UCSD-AML1 (cell line): Measurements from ENCODE around the gene SESTD1.
A peak's percentile ranks its signal among the peaks of the same experiment; 100 is the strongest.
"Not testable (repeated sequence)": the region's sequence is repeated elsewhere in the genome, so short reads cannot be mapped to it uniquely, and the experiment has no call there.

ENCODE experiments used
- DNase-seq: peaks from one replicate; lab custom pipeline; 2025; ENCODE audit not compliant: unreplicated experiment; lab: John Stamatoyannopoulos, UW

Gene SESTD1

GRCh38 chr2:179107737-179108136 is 156.9 kb downstream of the SESTD1 start:
- no peak for DNase-seq

DNA sequence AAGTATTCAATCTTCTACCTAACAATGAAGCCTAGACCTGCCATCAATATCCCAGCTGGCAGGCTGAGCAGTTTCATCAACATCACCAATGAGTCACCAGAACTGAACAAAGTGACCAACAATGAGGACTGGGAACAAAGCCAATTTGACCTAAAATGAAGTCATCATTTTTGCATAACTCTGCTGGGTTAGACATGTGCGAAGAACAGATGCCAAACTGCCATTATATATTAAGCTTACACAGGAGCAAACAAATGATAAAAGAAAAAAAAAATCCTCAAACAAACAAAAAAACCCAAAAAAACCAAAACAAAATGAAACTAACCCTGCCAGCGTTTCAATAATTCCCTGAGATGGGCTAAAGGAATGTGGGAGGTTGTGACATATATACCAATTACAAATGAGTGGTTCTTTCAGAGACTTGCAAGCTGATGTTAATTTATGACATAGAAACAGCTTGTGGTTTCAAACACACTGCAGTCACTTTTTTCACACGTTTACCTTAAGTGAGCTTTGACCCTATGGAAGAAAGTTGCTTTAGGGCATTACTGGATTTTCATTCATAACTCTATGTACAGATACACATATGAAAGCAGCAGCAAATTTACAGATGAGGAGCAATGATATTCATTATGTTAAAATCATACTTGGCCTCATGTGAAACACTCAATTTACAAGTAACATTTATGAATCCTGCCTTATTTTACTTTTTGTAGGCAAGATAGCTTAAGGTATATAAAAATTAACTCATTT is 157.8 kb downstream of the SESTD1 start:
- no peak for DNase-seq

GRCh38 chr2:179106342-179106675 is 158.3 kb downstream of the SESTD1 start:
- no peak for DNase-seq

DNA sequence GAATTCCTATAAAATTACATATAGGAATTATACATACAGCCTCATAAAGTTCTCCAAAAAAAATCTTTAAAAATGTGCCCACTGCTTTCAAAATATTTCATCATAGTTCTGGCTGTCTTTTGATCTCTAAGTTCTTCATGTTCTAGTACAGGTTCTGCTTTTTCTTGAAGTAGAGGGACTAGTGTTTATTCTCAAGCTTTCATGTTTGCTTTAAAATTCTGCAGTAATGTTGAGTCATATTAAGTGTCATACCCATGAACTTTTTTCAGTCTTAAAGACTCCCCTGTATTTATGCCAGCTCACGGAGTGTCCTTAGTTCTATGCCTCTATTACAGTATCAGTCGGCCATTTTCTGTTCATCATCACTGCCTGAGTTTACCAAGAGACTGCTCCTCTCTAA is 159.9 kb downstream of the SESTD1 start:
- no peak for DNase-seq

DNA sequence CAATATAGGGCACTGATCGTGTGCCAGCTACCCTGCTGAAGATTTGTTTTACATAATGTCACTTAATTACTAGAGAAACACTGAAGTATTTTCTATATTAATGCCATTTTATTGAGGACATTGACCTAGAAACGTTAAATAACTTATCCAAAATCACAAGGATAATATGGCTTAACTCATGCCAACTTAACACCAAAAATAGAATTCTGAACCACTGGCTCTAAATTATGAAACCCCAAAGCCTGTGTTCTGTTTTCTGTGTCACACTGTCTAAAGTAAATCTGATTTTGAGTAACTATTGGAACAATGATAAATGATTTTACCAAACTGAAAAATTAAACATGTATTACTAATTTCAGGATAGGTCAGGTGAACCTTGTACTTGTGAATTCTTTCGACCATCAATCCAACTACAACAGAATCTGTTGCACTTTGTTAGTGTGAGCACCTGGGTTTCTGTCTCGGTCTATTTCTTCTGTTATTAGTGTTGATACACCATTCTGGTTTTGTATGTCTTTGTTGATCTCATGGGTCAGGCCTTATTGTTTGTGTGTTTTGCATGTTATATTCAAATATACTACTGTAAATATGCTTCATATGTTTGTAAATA is 166.4 kb downstream of the SESTD1 start:
- no peak for DNase-seq

- DNase-seq, result no peak
These were observed 167.5 kb downstream of the SESTD1 start for GRCh38 chr2:179097131-179097530.

DNA sequence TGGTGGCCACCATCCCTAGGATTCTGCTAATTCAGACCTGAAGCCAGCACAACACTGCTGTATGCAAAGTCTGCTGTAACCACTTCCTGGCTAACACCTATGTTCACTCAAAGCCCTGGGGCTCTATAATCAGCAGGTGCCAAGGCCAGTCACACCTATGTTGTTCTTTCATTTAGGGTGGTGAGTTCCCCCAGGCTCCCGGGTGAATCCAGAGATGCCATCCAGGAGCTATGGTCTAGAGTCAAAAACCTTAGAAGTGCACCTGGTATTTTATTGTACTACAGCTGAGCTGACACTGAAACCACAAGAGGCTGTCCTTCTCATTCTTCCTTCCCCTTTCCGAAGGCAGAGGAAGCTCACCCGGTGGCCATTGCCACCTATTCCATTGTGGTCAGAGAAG is 168.5 kb downstream of the SESTD1 start:
- peak; percentile 17 for DNase-seq

DNA sequence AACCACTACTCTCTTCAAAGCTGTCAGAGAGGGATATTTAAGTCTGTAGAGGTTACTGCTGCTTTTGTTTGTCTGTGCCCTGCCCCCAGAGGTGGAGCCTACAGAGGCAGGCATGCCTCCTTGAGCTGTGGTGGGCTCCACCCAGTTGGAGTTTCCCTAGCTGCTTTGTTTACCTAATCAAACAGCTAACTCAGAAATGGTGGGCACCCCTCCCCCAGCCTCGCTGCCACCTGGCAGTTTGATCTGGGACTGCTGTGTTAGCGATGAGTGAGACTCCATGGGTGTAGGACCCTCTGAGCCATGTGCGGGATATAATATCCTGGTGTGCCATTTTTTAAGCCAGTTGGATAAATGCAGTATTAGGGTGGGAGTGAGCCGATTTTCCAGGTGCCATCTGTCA is 171.7 kb downstream of the SESTD1 start:
- DNase-seq, result not testable (repeated sequence)

GRCh38 chr2:179082697-179083096 is 181.9 kb downstream of the SESTD1 start:
- DNase-seq, result no peak

DNA sequence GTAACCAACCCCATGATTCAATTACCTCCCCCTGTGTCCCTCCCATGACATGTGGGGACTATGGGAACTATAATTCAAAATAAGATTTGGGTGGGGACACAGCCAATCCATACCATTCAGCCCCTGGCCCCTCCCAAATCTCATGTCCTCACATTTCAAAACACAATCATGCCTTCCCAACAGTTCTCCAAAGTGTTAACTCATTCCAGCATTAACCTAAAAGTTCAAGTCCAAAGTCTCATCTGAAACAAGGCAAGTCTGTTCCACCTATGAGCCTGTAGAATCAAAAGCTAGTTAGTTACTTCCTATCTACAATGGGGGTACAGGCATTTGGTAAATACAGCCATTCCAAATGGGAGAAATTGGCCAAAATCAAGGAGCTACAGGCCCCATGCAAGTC is 182.7 kb downstream of the SESTD1 start:
- no peak for DNase-seq

- DNase-seq, result no peak
These were observed 192.1 kb downstream of the SESTD1 start for GRCh38 chr2:179072527-179072926.

DNA sequence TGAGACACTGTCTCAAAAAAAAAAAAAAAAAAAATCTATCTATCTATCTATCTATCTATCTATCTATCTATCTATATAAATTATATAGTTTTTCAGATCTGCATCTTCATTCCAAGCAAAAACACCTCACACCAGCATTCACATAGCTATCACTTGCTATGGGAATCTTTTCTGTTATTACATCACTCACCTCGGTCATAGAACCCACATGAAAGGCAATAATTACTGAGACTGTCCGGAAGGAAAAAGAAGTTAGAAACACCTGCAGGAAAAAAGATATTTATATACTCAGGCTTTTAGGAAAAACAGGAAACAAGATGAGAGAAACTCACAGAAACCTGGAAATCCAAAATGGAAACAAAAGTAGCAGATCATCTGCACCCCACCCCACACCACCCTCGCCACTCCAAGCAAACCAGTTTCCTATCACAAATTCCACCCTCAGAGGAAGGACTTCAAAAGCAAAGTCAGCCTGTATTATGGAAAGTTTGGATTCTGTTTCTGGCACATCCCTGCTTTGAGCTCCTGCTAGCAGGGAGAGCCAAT is 192.7 kb downstream of the SESTD1 start:
- DNase-seq, result no peak

DNA sequence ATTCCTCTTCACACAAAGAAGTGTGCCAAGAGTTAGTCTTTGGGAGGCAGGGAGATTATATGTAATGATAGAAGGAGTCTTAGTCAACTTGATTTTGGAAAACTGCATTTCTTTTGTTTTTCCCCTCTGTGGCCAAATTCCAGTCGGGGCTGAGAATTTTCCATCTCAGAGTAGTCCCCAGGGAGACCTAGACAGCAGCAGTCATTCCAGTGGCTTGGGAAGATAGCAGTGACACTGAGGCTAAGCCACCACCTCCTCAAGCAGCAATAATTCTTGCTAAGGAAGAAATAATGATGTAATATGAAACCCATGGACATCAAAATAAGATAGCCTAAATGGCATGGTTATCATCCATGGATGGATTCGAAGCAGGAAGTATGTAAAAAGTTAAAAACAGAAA is 193.7 kb downstream of the SESTD1 start:
- DNase-seq, result no peak

DNA sequence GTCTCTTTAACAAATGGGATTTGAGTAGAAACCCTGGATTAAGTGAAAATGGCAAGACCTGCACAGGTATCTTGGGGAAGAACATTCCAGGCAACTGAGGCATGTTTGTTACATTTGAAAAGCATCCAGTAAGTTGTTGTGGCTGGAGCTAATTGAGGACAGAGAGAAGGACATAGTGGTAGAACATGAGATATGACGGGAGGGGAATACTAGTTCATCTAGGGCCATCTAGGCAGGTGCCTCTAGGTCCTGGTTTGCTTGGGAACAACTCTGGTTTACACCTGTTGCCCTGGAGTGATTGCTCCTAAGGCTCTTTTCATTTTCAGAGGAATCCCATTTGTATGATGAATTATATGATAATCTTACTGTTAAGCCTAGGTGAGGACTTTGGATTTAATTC is 194.9 kb downstream of the SESTD1 start:
- no peak for DNase-seq

DNA sequence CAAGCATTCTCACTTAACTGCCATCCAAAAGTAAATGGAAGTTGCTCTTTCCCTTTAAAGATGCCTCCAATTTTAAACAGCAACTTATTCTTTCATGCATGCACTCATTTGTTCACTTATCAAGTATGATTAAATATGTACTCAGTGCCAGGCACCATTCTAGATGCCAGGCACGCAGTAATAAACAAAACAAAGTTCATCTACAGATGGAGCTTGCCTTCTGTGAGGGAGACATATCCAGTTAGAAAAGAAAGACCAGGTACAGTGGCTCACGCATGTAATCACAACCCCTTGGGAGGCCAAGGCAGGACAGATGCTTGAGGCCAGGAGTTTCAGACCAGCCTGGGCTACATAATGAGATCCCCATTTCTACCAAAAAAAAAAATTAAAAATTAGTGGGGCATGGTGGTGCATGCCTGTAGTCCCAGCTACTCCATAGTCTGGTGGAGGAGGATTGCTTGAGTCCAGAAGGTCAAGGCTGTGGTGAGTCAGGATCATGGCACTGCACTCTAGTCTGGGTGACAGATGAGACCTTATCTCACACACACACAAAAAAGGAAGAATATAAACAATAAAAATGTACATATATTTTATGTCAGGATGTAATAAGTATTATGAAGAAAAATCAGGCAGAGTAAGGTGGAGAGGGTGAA is 195.5 kb downstream of the SESTD1 start:
- DNase-seq, result no peak

DNA sequence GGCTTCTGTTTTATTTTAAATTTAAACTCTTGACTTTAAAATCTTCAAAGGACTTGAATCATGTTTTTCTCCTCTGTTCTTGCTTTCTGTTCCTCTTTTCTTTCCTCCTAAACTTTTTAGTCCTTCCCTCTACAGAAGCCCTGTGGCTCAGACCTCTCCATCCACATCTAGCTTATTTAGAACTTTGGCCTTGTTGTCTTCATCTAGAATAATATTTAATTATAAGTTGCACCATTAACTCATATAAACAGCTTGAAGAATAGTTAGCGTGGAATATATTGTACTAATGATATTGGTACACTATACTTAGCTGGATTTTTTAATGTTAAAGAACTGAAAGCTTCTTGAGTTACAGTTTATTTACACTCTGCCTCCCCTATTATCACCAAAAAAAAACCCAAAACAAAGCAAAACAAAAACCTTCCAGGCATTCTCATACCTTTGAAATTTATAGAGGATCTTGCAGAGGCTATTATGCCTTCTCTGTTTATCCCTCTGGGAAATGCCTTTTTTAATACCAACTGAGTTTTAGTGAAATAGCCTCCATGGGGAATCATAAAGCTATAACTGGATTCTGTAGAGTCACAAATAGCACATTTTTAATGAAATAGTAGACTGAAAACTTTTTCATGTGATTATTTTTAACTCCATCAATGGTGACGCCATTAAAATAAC is 205.5 kb downstream of the SESTD1 start:
- DNase-seq, result no peak

GRCh38 chr2:179057737-179058136 is 206.9 kb downstream of the SESTD1 start:
- no peak for DNase-seq

- not testable (repeated sequence) for DNase-seq
These were observed 211.1 kb downstream of the SESTD1 start for GRCh38 chr2:179053568-179053967.
